ENCODE results near the gene SPSB4.

DNA sequence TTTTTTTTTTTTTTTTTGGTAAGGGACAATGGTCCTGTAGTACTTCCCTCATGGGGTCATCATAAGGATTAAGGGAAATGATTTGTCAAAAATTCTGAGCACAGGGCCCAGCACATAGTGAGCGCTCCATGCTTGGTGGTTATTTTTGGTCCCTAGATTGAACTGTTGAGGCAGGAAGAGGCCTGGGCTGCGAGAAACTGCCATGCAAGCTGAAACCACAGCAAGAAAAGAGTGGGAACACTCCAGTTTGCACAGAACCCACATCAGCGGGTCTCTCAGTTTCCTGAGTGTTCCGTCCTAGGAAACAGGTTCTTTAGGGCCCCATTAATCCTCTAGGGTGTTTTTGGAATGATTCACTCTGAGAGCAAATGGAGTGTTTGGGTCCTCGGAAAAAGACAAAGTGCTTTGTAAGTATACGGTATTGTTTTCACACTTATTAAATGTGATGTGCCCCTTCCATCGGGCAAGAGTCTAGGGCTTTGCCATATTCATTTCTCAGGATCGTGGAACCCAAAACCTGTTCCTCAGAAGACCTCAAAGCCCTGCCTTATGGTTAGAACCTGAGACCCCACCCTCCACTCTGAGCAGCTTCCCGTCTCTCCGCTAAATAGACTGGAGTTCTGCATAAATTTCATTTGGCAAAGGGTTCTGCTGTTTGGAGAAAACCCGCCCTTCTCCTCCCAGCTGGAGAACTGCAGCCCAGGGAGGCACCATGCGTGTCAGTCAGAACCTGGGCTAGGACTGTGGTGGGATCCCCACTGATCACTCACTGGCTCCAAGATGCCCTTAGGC lies 60.4 kb downstream of the SPSB4 start:
- TF ChIP-seq, protein P1, sequence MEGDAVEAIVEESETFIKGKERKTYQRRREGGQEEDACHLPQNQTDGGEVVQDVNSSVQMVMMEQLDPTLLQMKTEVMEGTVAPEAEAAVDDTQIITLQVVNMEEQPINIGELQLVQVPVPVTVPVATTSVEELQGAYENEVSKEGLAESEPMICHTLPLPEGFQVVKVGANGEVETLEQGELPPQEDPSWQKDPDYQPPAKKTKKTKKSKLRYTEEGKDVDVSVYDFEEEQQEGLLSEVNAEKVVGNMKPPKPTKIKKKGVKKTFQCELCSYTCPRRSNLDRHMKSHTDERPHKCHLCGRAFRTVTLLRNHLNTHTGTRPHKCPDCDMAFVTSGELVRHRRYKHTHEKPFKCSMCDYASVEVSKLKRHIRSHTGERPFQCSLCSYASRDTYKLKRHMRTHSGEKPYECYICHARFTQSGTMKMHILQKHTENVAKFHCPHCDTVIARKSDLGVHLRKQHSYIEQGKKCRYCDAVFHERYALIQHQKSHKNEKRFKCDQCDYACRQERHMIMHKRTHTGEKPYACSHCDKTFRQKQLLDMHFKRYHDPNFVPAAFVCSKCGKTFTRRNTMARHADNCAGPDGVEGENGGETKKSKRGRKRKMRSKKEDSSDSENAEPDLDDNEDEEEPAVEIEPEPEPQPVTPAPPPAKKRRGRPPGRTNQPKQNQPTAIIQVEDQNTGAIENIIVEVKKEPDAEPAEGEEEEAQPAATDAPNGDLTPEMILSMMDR (IDR thresholded peaks at IDR 0.05), result no peak
- no peak for TF ChIP-seq EP300 (IDR thresholded peaks at IDR 0.05)
- no peak for TF ChIP-seq POLR2A (IDR thresholded peaks at IDR 0.05)

Data from ovary (tissue), 3 donors.